H9 (cell line): ENCODE data around the gene PGPEP1. TPM values are rescaled to one million over a fixed set of nuclear protein-coding genes. Genes with fewer than 3 reads are reported as not detected.
"Not testable (repeated sequence)": the region's sequence is repeated elsewhere in the genome, so short reads cannot be mapped to it uniquely, and the experiment has no call there.

Source experiments
- DNase-seq: peaks from one replicate; pipeline ENCODE4 v3.0.0-alpha.2; 2017
- H2AFZ ChIP-seq: one replicate; pipeline ENCODE4 v1.6.1; 2013; ENCODE audit warnings: mild to moderate bottlenecking, low read length, control low read depth, moderate library complexity
- H2AK5ac ChIP-seq: 2 replicates; pipeline ENCODE4 v1.6.1; 2013; ENCODE audit warnings: low read length, control low read depth, mixed read lengths; ENCODE audit not compliant: insufficient read length
- H2BK120ac ChIP-seq: one replicate; pipeline ENCODE4 v1.6.1; 2013; ENCODE audit warnings: low read depth, mild to moderate bottlenecking, low read length, control low read depth, inconsistent platforms; ENCODE audit not compliant: poor library complexity, severe bottlenecking
- H2BK12ac ChIP-seq: 2 replicates; pipeline ENCODE4 v1.6.1; 2013; ENCODE audit warnings: low read length, control low read depth, mixed read lengths, low read depth; ENCODE audit not compliant: insufficient read length
- H2BK15ac ChIP-seq: 2 replicates; pipeline ENCODE4 v1.6.1; 2013; ENCODE audit warnings: low read depth, low read length, control low read depth
- H2BK20ac ChIP-seq: one replicate; pipeline ENCODE4 v1.6.1; 2013; ENCODE audit warnings: low read depth, mild to moderate bottlenecking, low read length, control low read depth, inconsistent platforms; ENCODE audit not compliant: poor library complexity, severe bottlenecking
- H2BK5ac ChIP-seq: 2 replicates; pipeline ENCODE4 v1.6.1; 2013; ENCODE audit warnings: low read length, control low read depth, mixed read lengths; ENCODE audit not compliant: insufficient read length
- H3K14ac ChIP-seq: 2 replicates; pipeline ENCODE4 v1.6.1; 2013; ENCODE audit warnings: low read length, control low read depth; ENCODE audit not compliant: insufficient read depth
- H3K18ac ChIP-seq: 2 replicates; pipeline ENCODE4 v1.6.1; 2013; ENCODE audit warnings: low read depth, mild to moderate bottlenecking, mixed read lengths, low read length, control low read depth; ENCODE audit not compliant: insufficient read length
- H3K23ac ChIP-seq: 2 replicates; pipeline ENCODE4 v1.6.1; 2013; ENCODE audit warnings: low read length, control low read depth, mixed read lengths, low read depth; ENCODE audit not compliant: insufficient read length
- H3K23me2 ChIP-seq: 2 replicates; pipeline ENCODE4 v1.6.1; 2013; ENCODE audit warnings: low read depth, mild to moderate bottlenecking, mixed read lengths, low read length, control low read depth; ENCODE audit not compliant: insufficient read length, poor library complexity, severe bottlenecking
- H3K27ac ChIP-seq: 2 replicates; pipeline ENCODE4 v1.5.1; 2013; ENCODE audit warnings: low read length, control low read depth, mixed read lengths, low read depth; ENCODE audit not compliant: insufficient read length
- H3K27me3 ChIP-seq: 2 replicates; pipeline ENCODE4 v1.6.1; 2013; ENCODE audit warnings: low read length, control low read depth, inconsistent platforms; ENCODE audit not compliant: insufficient read depth
- H3K4ac ChIP-seq: 2 replicates; pipeline ENCODE4 v1.6.1; 2013; ENCODE audit warnings: low read depth, mild to moderate bottlenecking, control low read depth, inconsistent platforms, low read length, moderate library complexity
- H3K4me1 ChIP-seq: 2 replicates; pipeline ENCODE4 v1.6.1; 2013; ENCODE audit warnings: low read length, control low read depth, inconsistent platforms; ENCODE audit not compliant: insufficient read depth
- H3K4me2 ChIP-seq: 2 replicates; pipeline ENCODE4 v1.6.1; 2013; ENCODE audit warnings: low read length, control low read depth, mixed read lengths; ENCODE audit not compliant: insufficient read length, insufficient read depth
- H3K56ac ChIP-seq: 2 replicates; pipeline ENCODE4 v1.6.1; 2013; ENCODE audit warnings: low read depth, mild to moderate bottlenecking, mixed read lengths, low read length, control low read depth; ENCODE audit not compliant: insufficient read length
- H3K79me1 ChIP-seq: 2 replicates; pipeline ENCODE4 v1.6.1; 2013; ENCODE audit warnings: low read depth, mild to moderate bottlenecking, moderate library complexity, low read length, control low read depth, inconsistent platforms; ENCODE audit not compliant: insufficient read depth, poor library complexity, severe bottlenecking
- H3K79me2 ChIP-seq: 2 replicates; pipeline ENCODE4 v1.6.1; 2013; ENCODE audit warnings: low read length, control low read depth, inconsistent platforms; ENCODE audit not compliant: insufficient read depth
- H3K9ac ChIP-seq: 2 replicates; pipeline ENCODE4 v1.6.1; 2013; ENCODE audit warnings: low read length, control low read depth, mixed read lengths; ENCODE audit not compliant: insufficient read length; ENCODE audit errors: extremely low read depth
- H3K9me3 ChIP-seq: one replicate; pipeline ENCODE4 v1.6.1; 2013; ENCODE audit warnings: low read depth, low read length, inconsistent platforms; ENCODE audit not compliant: control insufficient read depth
- H3T11ph ChIP-seq: one replicate; pipeline ENCODE4 v1.6.1; 2013; ENCODE audit warnings: mild to moderate bottlenecking, low read length, control low read depth, inconsistent platforms
- H4K20me1 ChIP-seq: one replicate; pipeline ENCODE4 v1.6.1; 2013; ENCODE audit not compliant: control insufficient read depth, insufficient read length, insufficient read depth
- H4K5ac ChIP-seq: 2 replicates; pipeline ENCODE4 v1.6.1; 2013; ENCODE audit warnings: low read depth, mild to moderate bottlenecking, mixed read lengths, low read length, control low read depth; ENCODE audit not compliant: insufficient read length
- H4K8ac ChIP-seq: replicated peaks from 2 replicates; pipeline ENCODE4 v1.6.1; 2013; ENCODE audit warnings: low read length, control low read depth, mixed read lengths, low read depth; ENCODE audit not compliant: insufficient read length
- H4K91ac ChIP-seq: 2 replicates; pipeline ENCODE4 v1.6.1; 2013; ENCODE audit warnings: low read depth, mild to moderate bottlenecking, moderate library complexity, mixed read lengths, low read length, control low read depth; ENCODE audit not compliant: insufficient read length
- H3K27ac Mint-ChIP-seq, 3 experiments: 2 replicates in 2 of 3; 3 replicates in 1 of 3; pipeline ENCODE4 v1.8.0; 2020 to 2021; ENCODE audit warnings: mixed read lengths in 3 of 3, mild to moderate bottlenecking in 1 of 3, moderate library complexity in 1 of 3
- H3K27me3 Mint-ChIP-seq: 2 replicates; pipeline ENCODE4 v1.8.0; 2021; ENCODE audit warnings: low read depth, mild to moderate bottlenecking, moderate library complexity, mixed read lengths
- H3K36me3 Mint-ChIP-seq, 3 experiments: 2 replicates in 2 of 3; 3 replicates in 1 of 3; pipeline ENCODE4 v1.8.0; 2020 to 2021; ENCODE audit warnings: low read depth in 3 of 3, mixed read lengths in 3 of 3; ENCODE audit not compliant: insufficient read depth in 1 of 3
- H3K4me1 Mint-ChIP-seq, 2 experiments: 2 replicates each; pipeline ENCODE4 v1.8.0; 2020; ENCODE audit warnings: mixed read lengths in 2 of 2
- H3K4me3 Mint-ChIP-seq, 2 experiments: 2 replicates in 1 of 2; 3 replicates in 1 of 2; pipeline ENCODE4 v1.8.0; 2020 to 2021; ENCODE audit warnings: mild to moderate bottlenecking in 2 of 2, mixed read lengths in 2 of 2, moderate library complexity in 1 of 2
- H3K9me3 Mint-ChIP-seq, 2 experiments: 2 replicates in 1 of 2; 3 replicates in 1 of 2; pipeline ENCODE4 v1.8.0; 2020; ENCODE audit warnings: mild to moderate bottlenecking in 2 of 2, mixed read lengths in 2 of 2, moderate library complexity in 1 of 2
- CTCF ChIP-seq: fragments of 200-600 bp; sonication (generic); conservative IDR thresholded peaks from 3 replicates; pipeline ENCODE4 v1.8.0; 2021; ENCODE audit warnings: antibody characterized with exemption, mild to moderate bottlenecking
- WGBS: extraction: QIAGEN DNeasy Blood & Tissue Kit; methylation state at CpG from one replicate; pipeline ENCODE4 v1.1.7; 2013; ENCODE audit warnings: missing lambda C conversion rate, low lambda C conversion rate, mixed read lengths; ENCODE audit not compliant: insufficient read length; ENCODE audit errors: extremely low coverage; 5-methylcytosine and 5-hydroxymethylcytosine counted together
- total RNA-seq: library from RNA; stranded (reverse); gene quantifications from 2 replicates; pipeline ENCODE4 v1.2.1, GENCODE V29; 2021

The PGPEP1 gene
- total RNA-seq, 1 experiment from 2014 or later: 64.8 TPM

- H2BK12ac ChIP-seq: no peak overlapping the region
- Mint-ChIP-seq H3K4me1 (peaks cover 31 to 32% of the 10 kb centered on the region in 2 experiments), H3K27ac (peak overlapping the region in 2 of 3 experiments; percentile 52 to 65; a peak in 2 of 7 replicates), H3K27me3 (no peaks in the 10 kb centered on the region), H3K9me3 (no peaks in the 10 kb centered on the region; a peak in 2 of 5 replicates), H3K4me3 (no peak overlapping the region), H3K36me3 (peaks cover 0 to 55% (median 8%) of the 10 kb centered on the region in 3 experiments; a peak in 5 of 7 replicates)
- H2AK5ac ChIP-seq: no peak overlapping the region
- no peak overlapping the region for H3K9ac ChIP-seq
- no peak overlapping the region for H3K27ac ChIP-seq
- no peak overlapping the region for H3K18ac ChIP-seq
- H3K23me2 ChIP-seq: no peaks in the 10 kb centered on the region
- no peaks in the 10 kb centered on the region for H3K79me1 ChIP-seq
- no peak for DNase-seq
- no peak overlapping the region for H3K14ac ChIP-seq
- H4K91ac ChIP-seq: no peak overlapping the region
- no peaks in the 10 kb centered on the region for H3K9me3 ChIP-seq
- no peak overlapping the region for H2BK20ac ChIP-seq
- TF ChIP-seq CTCF: no peak
- H3K56ac ChIP-seq: no peak overlapping the region
- H4K20me1 ChIP-seq: no peaks in the 10 kb centered on the region
- H3K23ac ChIP-seq: no peak overlapping the region
- WGBS: no CpG with 5 or more reads among the region's 17 CpGs
- H2BK5ac ChIP-seq: no peak overlapping the region
- H3K4me1 ChIP-seq: no peaks in the 10 kb centered on the region
- no peaks in the 10 kb centered on the region for H3K27me3 ChIP-seq
- H2AFZ ChIP-seq: no peak overlapping the region
- H4K5ac ChIP-seq: no peak overlapping the region
- no peak overlapping the region for H3K4me2 ChIP-seq
- H4K8ac ChIP-seq: no peak overlapping the region
- 0 out of 2 replicates have a peak overlapping the region, but pooled peaks have one; percentile 13 for H2BK15ac ChIP-seq
- no peak overlapping the region for H3K4ac ChIP-seq
- H3T11ph ChIP-seq: no peak overlapping the region
- no peaks in the 10 kb centered on the region for H3K79me2 ChIP-seq
- H2BK120ac ChIP-seq: no peak overlapping the region
Measured at GRCh38 chr19:18348171-18348570, 7.8 kb downstream of the PGPEP1 start.

- not testable (repeated sequence) for H4K8ac ChIP-seq, H2BK20ac ChIP-seq, H3K79me1 ChIP-seq, H2BK12ac ChIP-seq, H2BK15ac ChIP-seq, H2BK5ac ChIP-seq, DNase-seq, H3K4me2 ChIP-seq, H3K9ac ChIP-seq, H3K4me3 Mint-ChIP-seq, H3K27me3 ChIP-seq, H3K27ac ChIP-seq, H4K20me1 ChIP-seq, H4K91ac ChIP-seq, H3K79me2 ChIP-seq, H3K27me3 Mint-ChIP-seq, H3K4me1 ChIP-seq, H3K27ac Mint-ChIP-seq, H3K4ac ChIP-seq, H3T11ph ChIP-seq, H3K14ac ChIP-seq, H3K23me2 ChIP-seq, H3K9me3 ChIP-seq, H2BK120ac ChIP-seq, H3K56ac ChIP-seq, H2AK5ac ChIP-seq, H3K23ac ChIP-seq, H3K18ac ChIP-seq, H2AFZ ChIP-seq, H4K5ac ChIP-seq, H3K9me3 Mint-ChIP-seq
- H3K36me3 Mint-ChIP-seq: peaks cover 3 to 60% (median 8%) of the 10 kb centered on the region in 3 experiments; a peak in 6 of 7 replicates
- H3K4me1 Mint-ChIP-seq: peaks cover 27 to 28% of the 10 kb centered on the region in 2 experiments
- WGBS: no CpG with 5 or more reads among the region's 6 CpGs
Measured at GRCh38 chr19:18348818-18349339, 8.5 kb downstream of the PGPEP1 start.
